ENCODE results near the gene CAVIN3.
"Not testable (repeated sequence)": the region's sequence is repeated elsewhere in the genome, so short reads cannot be mapped to it uniquely, and the experiment has no call there.

The CAVIN3 gene

GRCh38 chr11:6323291-6323905 lies 3.1 kb upstream of the CAVIN3 start:
- DNase-seq, result no peak

GRCh38 chr11:6321961-6322362 lies 1.7 kb upstream of the CAVIN3 start:
- DNase-seq, result peak; percentile 44

GRCh38 chr11:6321356-6321755 lies 1.1 kb upstream of the CAVIN3 start:
- DNase-seq, result no peak

GRCh38 chr11:6319704-6320410 lies 444 bp downstream of the CAVIN3 start:
- peak; percentile 76 for DNase-seq

GRCh38 chr11:6319001-6319703 lies 1.1 kb downstream of the CAVIN3 start:
- no peak for DNase-seq

- DNase-seq, result no peak
These were observed 2.1 kb downstream of the CAVIN3 start for GRCh38 chr11:6318204-6318603.

- DNase-seq, result peak; percentile 63
These were observed 4.4 kb downstream of the CAVIN3 start for GRCh38 chr11:6315811-6316425.

GRCh38 chr11:6312106-6312505 lies 8.2 kb downstream of the CAVIN3 start:
- DNase-seq, result no peak

GRCh38 chr11:6307876-6308275 lies 12.4 kb downstream of the CAVIN3 start:
- DNase-seq, result no peak

- DNase-seq, result no peak
These were observed 15.0 kb downstream of the CAVIN3 start for GRCh38 chr11:6305297-6305696.

- no peak for DNase-seq
These were observed 16.6 kb downstream of the CAVIN3 start for GRCh38 chr11:6303661-6304060.

GRCh38 chr11:6301096-6301495 lies 19.2 kb downstream of the CAVIN3 start:
- DNase-seq, result no peak

- no peak for DNase-seq
These were observed 20.0 kb downstream of the CAVIN3 start for GRCh38 chr11:6300325-6300724.

- DNase-seq, result peak; percentile 28
These were observed 21.7 kb downstream of the CAVIN3 start for GRCh38 chr11:6298605-6299004.

- DNase-seq, result peak; percentile 18
These were observed 22.5 kb downstream of the CAVIN3 start for GRCh38 chr11:6297831-6298230.

- DNase-seq, result no peak
These were observed 35.3 kb downstream of the CAVIN3 start for GRCh38 chr11:6285019-6285418.

GRCh38 chr11:6284250-6284649 lies 36.1 kb downstream of the CAVIN3 start:
- DNase-seq, result no peak

- DNase-seq, result no peak
These were observed 36.8 kb downstream of the CAVIN3 start for GRCh38 chr11:6283453-6284023.

- not testable (repeated sequence) for DNase-seq
These were observed 39.5 kb downstream of the CAVIN3 start for GRCh38 chr11:6280809-6281208.

GRCh38 chr11:6273188-6273587 lies 47.1 kb downstream of the CAVIN3 start:
- no peak for DNase-seq

- DNase-seq, result no peak
These were observed 48.7 kb downstream of the CAVIN3 start for GRCh38 chr11:6271598-6271997.

GRCh38 chr11:6270584-6271246 lies 49.6 kb downstream of the CAVIN3 start:
- DNase-seq, result no peak

- DNase-seq, result peak; percentile 7
These were observed 50.3 kb downstream of the CAVIN3 start for GRCh38 chr11:6269994-6270393.
